Neuronal stem cell (in vitro differentiated cells): ENCODE results near the gene RBMS2.
A peak's percentile ranks its signal among the peaks of the same experiment; 100 is the strongest.

Experiments used
- DNase-seq: peaks from one replicate; pipeline ENCODE4 v3.0.0-alpha.2; 2013; ENCODE audit warnings: low spot score
- H2AFZ ChIP-seq: one replicate; pipeline ENCODE4 v1.6.1; 2013; ENCODE audit warnings: mild to moderate bottlenecking, low read length, inconsistent platforms
- H2AK5ac ChIP-seq: 2 replicates; pipeline ENCODE4 v1.6.1; 2013; ENCODE audit warnings: low read depth, mild to moderate bottlenecking, inconsistent platforms, low read length, moderate library complexity, mixed read lengths
- H2BK120ac ChIP-seq: 2 replicates; pipeline ENCODE4 v1.6.1; 2013; ENCODE audit warnings: low read depth, mild to moderate bottlenecking, inconsistent platforms, low read length, moderate library complexity, mixed read lengths
- H2BK12ac ChIP-seq: one replicate; pipeline ENCODE4 v1.6.1; 2013; ENCODE audit warnings: low read length, inconsistent platforms
- H2BK15ac ChIP-seq: 2 replicates; pipeline ENCODE4 v1.6.1; 2013; ENCODE audit warnings: mild to moderate bottlenecking, low read length, inconsistent platforms, mixed read lengths
- H2BK5ac ChIP-seq: one replicate; pipeline ENCODE4 v1.6.1; 2013; ENCODE audit warnings: inconsistent platforms, mild to moderate bottlenecking, low read length, moderate library complexity
- H3K14ac ChIP-seq: one replicate; pipeline ENCODE4 v1.6.1; 2013; ENCODE audit warnings: low read length, inconsistent platforms
- H3K18ac ChIP-seq: 2 replicates; pipeline ENCODE4 v1.6.1; 2013; ENCODE audit warnings: low read length, inconsistent platforms
- H3K23ac ChIP-seq: 2 replicates; pipeline ENCODE4 v1.6.1; 2013; ENCODE audit warnings: low read depth, mild to moderate bottlenecking, mixed read lengths, low read length, inconsistent platforms; ENCODE audit not compliant: poor library complexity
- H3K27ac ChIP-seq: replicated peaks from 3 replicates; pipeline ENCODE4 v1.5.1; 2013; ENCODE audit warnings: low read length, inconsistent platforms
- H3K27me3 ChIP-seq, 3 experiments: 2 replicates each; pipeline ENCODE4 v1.6.1; 2013; ENCODE audit warnings: low read length in 3 of 3, mild to moderate bottlenecking in 2 of 3, inconsistent platforms in 1 of 3, low read depth in 1 of 3, mixed read lengths in 1 of 3, moderate library complexity in 1 of 3; ENCODE audit not compliant: control insufficient read depth in 3 of 3, insufficient read depth in 3 of 3
- H3K36me3 ChIP-seq, 2 donors: replicated peaks in 1 of 2; 2 replicates each; pipeline ENCODE4 v1.6.1; 2013; ENCODE audit warnings: low read length in 2 of 2; ENCODE audit not compliant: control insufficient read depth in 2 of 2, insufficient read depth in 2 of 2
- H3K4ac ChIP-seq: 2 replicates; pipeline ENCODE4 v1.6.1; 2013; ENCODE audit warnings: inconsistent platforms, mild to moderate bottlenecking, low read length, moderate library complexity
- H3K4me1 ChIP-seq, 2 donors: 1 replicate in 1 of 2; 2 replicates in 1 of 2; pipeline ENCODE4 v1.6.1; 2013; ENCODE audit warnings: low read length in 2 of 2, low read depth in 1 of 2; ENCODE audit not compliant: control insufficient read depth in 2 of 2, insufficient read depth in 1 of 2
- H3K4me2 ChIP-seq: one replicate; pipeline ENCODE4 v1.6.1; 2013; ENCODE audit warnings: mild to moderate bottlenecking, low read length, inconsistent platforms; ENCODE audit not compliant: insufficient read depth, poor library complexity, severe bottlenecking
- H3K4me3 ChIP-seq, 2 donors: 2 replicates each; pipeline ENCODE4 v1.5.1; 2013; ENCODE audit warnings: low read length in 2 of 2, mild to moderate bottlenecking in 2 of 2, inconsistent platforms in 1 of 2, moderate library complexity in 1 of 2
- H3K79me1 ChIP-seq: one replicate; pipeline ENCODE4 v1.6.1; 2013; ENCODE audit warnings: low read depth, mild to moderate bottlenecking, inconsistent platforms, low read length, moderate library complexity
- H3K9ac ChIP-seq: one replicate; pipeline ENCODE4 v1.6.1; 2013; ENCODE audit warnings: mild to moderate bottlenecking, low read depth, low read length, inconsistent platforms; ENCODE audit not compliant: poor library complexity
- H3K9me3 ChIP-seq, 2 donors: replicated peaks in 1 of 2; 2 replicates each; pipeline versions ENCODE3 to v1.6.1; 2013; ENCODE audit warnings: low read length in 2 of 2, mild to moderate bottlenecking in 2 of 2, inconsistent platforms in 1 of 2, low read depth in 1 of 2, mixed read lengths in 1 of 2, moderate library complexity in 1 of 2; ENCODE audit not compliant: control insufficient read depth in 2 of 2, insufficient read depth in 1 of 2
- H4K8ac ChIP-seq: one replicate; pipeline ENCODE4 v1.6.1; 2013; ENCODE audit warnings: low read depth, mild to moderate bottlenecking, inconsistent platforms, low read length, moderate library complexity
- H4K91ac ChIP-seq: one replicate; pipeline ENCODE4 v1.6.1; 2013; ENCODE audit warnings: low read length, low read depth, mild to moderate bottlenecking, inconsistent platforms; ENCODE audit not compliant: poor library complexity
- WGBS, 2 donors: extraction: QIAGEN DNeasy Blood & Tissue Kit; methylation state at CpG; one replicate each; pipeline ENCODE4 v1.1.7; 2013; ENCODE audit warnings: missing lambda C conversion rate in 2 of 2, mixed read lengths in 1 of 2; ENCODE audit not compliant: insufficient read length in 2 of 2, insufficient replicate concordance in 1 of 2; ENCODE audit errors: extremely low coverage in 2 of 2; 5-methylcytosine and 5-hydroxymethylcytosine counted together

Gene RBMS2

DNA sequence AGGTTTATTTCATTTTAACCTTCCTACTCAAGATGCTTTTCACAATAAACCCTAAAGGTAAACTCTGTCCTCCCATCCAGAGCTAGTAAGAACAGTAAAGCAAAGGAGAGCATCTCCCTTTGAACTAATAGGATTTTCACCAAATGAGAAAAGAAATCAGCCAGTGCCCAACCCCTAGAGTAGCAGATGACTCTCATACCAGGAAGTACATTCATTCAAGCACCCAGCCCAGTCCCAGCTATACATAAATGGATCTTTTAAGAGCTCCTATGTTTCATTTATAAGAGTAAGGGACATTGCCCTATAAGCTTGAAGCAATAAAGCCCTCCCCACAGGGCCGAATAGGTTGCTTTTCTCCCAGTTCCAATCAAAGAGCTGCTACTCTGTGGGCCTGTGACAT lies 100.9 kb downstream of the RBMS2 start:
- H3K4ac ChIP-seq = no peak overlapping the region
- H3K27ac ChIP-seq = no peak overlapping the region
- H2BK15ac ChIP-seq = no peak overlapping the region
- no peak overlapping the region for H3K9ac ChIP-seq
- H4K91ac ChIP-seq = no peak overlapping the region
- no peak overlapping the region for H2BK120ac ChIP-seq
- no peaks in the 10 kb centered on the region for H3K27me3 ChIP-seq
- H3K79me1 ChIP-seq = peaks cover 7% of the 10 kb centered on the region
- H3K4me3 ChIP-seq = no peak overlapping the region
- no peak overlapping the region for H2AFZ ChIP-seq
- WGBS, 2 donors = no CpG with 5 or more reads among the region's 1 CpG
- H2AK5ac ChIP-seq = no peak overlapping the region
- H3K18ac ChIP-seq = no peak overlapping the region
- peaks cover 2 to 81% of the 10 kb centered on the region in 2 donors for H3K36me3 ChIP-seq
- no peak overlapping the region for H2BK12ac ChIP-seq
- no peaks in the 10 kb centered on the region for H3K9me3 ChIP-seq
- no peak overlapping the region for H2BK5ac ChIP-seq
- H4K8ac ChIP-seq = no peak overlapping the region
- H3K4me2 ChIP-seq = no peak overlapping the region
- no peak overlapping the region for H3K23ac ChIP-seq
- H3K14ac ChIP-seq = no peak overlapping the region
- H3K4me1 ChIP-seq = peaks cover 0 to 2% of the 10 kb centered on the region in 2 donors
- no peak for DNase-seq

DNA sequence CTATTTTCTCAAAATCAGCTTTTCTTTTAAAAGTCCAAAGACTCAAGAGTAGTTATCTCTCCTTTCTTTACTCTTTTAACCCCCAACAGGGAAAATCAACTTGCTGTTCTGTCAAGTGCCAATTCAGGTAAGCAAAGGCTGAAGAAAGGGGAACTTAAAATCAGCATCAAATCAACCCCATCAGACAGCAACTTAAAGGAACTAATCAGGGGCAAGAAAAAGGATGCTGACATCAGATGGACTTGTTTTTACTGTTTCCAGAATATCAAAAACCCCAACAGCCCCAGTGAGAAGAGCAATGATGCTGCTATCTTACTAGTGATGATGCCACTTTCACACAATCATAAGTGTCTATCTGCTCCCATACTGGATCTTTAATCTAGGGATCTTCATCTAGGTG lies 105.1 kb downstream of the RBMS2 start:
- Histone ChIP-seq H3K27me3 (no peaks in the 10 kb centered on the region), H3K9ac (no peak overlapping the region), H3K9me3 (no peaks in the 10 kb centered on the region), H4K91ac (no peak overlapping the region), H2BK120ac (no peak overlapping the region), H3K23ac (no peak overlapping the region), H3K79me1 (peaks cover 11% of the 10 kb centered on the region), H3K4me2 (no peak overlapping the region), H4K8ac (no peak overlapping the region), H3K4ac (no peak overlapping the region), H3K4me1 (peaks cover 8 to 13% of the 10 kb centered on the region in 2 donors), H3K27ac (no peak overlapping the region), H3K4me3 (no peak overlapping the region), H2BK15ac (no peak overlapping the region), H3K14ac (no peak overlapping the region), H3K36me3 (peaks cover 2 to 42% of the 10 kb centered on the region in 2 donors), H2AK5ac (no peak overlapping the region), H2BK5ac (no peak overlapping the region), H3K18ac (no peak overlapping the region), H2BK12ac (no peak overlapping the region), H2AFZ (no peak overlapping the region)
- DNase-seq = no peak

DNA sequence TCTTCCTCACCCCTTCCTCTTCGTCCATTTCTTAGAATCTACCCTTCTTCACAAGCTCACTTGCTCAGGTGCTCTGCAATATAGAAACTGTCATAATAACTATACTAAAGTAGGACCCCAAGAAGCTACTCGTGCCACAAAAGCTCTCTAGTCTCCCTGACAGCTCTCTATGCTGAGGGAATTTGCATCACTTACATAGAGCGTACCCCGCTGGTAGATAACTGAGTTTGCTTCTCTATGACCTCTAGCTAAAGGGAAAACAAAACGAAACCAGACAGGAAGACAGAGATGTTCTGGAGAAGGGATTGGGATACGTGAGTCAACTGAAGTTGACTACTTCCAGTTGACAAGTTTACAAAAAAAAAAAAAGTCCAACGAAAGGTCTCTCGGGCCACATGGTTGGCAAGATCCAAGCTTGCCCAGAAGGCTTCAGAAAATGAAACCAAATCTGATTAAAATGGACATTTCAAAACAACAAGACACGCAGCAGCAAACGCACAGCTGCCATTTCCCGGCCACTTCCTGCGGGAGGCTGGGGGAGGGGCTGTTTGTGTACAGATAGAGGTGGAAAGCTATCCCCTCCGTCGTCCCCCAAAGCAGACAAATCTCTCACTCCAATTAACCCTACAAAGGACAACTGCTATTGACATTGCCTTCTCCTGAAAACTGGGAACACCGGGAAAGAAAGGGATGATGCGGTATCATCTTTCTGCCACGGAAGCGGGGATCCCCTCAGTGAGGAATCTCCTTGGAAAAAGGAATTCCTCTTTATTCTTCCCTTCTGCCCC lies 107.2 kb downstream of the RBMS2 start:
- H2BK120ac ChIP-seq = no peak overlapping the region
- H2AK5ac ChIP-seq = peak overlapping the region; percentile 16
- H3K27ac ChIP-seq = peak overlapping the region; percentile 64
- peaks cover 2 to 27% of the 10 kb centered on the region in 2 donors for H3K36me3 ChIP-seq
- no peaks in the 10 kb centered on the region for H3K27me3 ChIP-seq
- no peak overlapping the region for H4K8ac ChIP-seq
- no peak overlapping the region for H4K91ac ChIP-seq
- H2BK12ac ChIP-seq = no peak overlapping the region
- H3K4me2 ChIP-seq = peak overlapping the region; percentile 66
- H3K4me3 ChIP-seq = peak overlapping the region; percentile 89 to 99
- H2BK15ac ChIP-seq = no peak overlapping the region
- peaks cover 27 to 29% of the 10 kb centered on the region in 2 donors for H3K4me1 ChIP-seq
- H3K79me1 ChIP-seq = peaks cover 7% of the 10 kb centered on the region
- H3K9ac ChIP-seq = peak overlapping the region; percentile 89
- H3K14ac ChIP-seq = no peak overlapping the region
- no CpG with 5 or more reads among the region's 18 CpGs for WGBS, 2 donors
- H3K9me3 ChIP-seq = no peaks in the 10 kb centered on the region
- H2BK5ac ChIP-seq = peak overlapping the region; percentile 97
- peak overlapping the region; percentile 88 for H2AFZ ChIP-seq
- no peak overlapping the region for H3K18ac ChIP-seq
- no peak for DNase-seq
- no peak overlapping the region for H3K4ac ChIP-seq
- H3K23ac ChIP-seq = no peak overlapping the region

DNA sequence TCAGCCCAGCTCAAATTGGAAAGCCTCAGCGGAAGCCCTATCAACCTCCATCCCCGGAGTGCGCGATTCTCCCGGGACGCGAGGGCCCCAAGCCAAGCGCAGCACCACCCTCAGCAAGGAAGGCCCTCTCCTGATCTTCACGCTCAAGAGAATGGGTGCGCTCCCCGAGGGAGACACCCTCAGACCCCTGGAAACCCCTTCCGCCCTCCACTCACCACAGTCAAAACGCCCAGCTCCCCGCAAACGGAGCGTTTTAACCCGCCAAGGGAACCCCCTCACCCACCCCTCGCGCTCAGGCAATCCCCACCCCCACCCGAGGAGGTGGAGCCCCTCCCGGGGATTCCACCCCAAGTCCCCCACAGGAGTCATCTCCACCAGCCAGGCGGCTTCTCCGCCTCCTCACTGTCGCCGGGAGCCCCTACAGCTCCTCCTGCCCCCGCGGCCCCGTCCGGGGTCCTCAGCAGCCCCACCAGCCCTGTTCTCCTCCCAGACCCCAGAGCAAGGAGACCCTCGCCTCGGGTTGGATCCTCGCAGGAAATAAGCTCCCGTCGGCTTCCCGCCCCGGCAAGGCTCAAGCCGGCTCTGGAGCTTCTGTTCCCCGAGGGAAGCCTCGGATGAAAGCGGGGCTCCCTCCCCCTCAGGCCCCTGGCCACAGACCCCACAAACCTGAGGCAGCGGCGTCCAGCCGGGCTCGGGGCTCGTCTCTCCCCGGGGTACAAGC lies 108.0 kb downstream of the RBMS2 start:
- Histone ChIP-seq H3K4me1 (peaks cover 27 to 29% of the 10 kb centered on the region in 2 donors), H3K4ac (no peak overlapping the region), H3K9me3 (no peaks in the 10 kb centered on the region), H2BK12ac (no peak overlapping the region), H3K18ac (peak overlapping the region; percentile 96), H3K14ac (peak overlapping the region; percentile 63), H3K4me3 (peak overlapping the region; percentile 89 to 99), H3K27ac (peak overlapping the region; percentile 66), H3K79me1 (peaks cover 12% of the 10 kb centered on the region), H2BK15ac (no peak overlapping the region), H2AFZ (peak overlapping the region; percentile 88), H4K91ac (no peak overlapping the region), H2BK5ac (peak overlapping the region; percentile 97), H4K8ac (no peak overlapping the region), H3K9ac (peak overlapping the region; percentile 89), H3K27me3 (no peaks in the 10 kb centered on the region), H2BK120ac (peak overlapping the region; percentile 13), H3K4me2 (peak overlapping the region; percentile 66), H3K23ac (peak overlapping the region; percentile 61), H3K36me3 (peaks cover 2 to 25% of the 10 kb centered on the region in 2 donors), H2AK5ac (peak overlapping the region; percentile 67)
- no CpG with 5 or more reads among the region's 46 CpGs for WGBS, 2 donors
- DNase-seq = no peak
